Fibroblast of villous mesenchyme (primary cell): ENCODE data around the gene NSDHL. TPM values are rescaled to one million over a fixed set of nuclear protein-coding genes. Genes with fewer than 3 reads are reported as not detected.

Source experiments
- DNase-seq: peaks from one replicate; pipeline ENCODE4 v3.0.0-alpha.2; 2010; ENCODE audit warnings: low read depth
- H3K4me3 ChIP-seq: 2 replicates; pipeline ENCODE4 v1.5.1; 2011; ENCODE audit warnings: low read depth, mild to moderate bottlenecking, low read length
- total RNA-seq: library from RNA; depleted of rRNA; stranded (reverse); fragments of >200 nt; gene quantifications from 2 replicates; pipeline ENCODE4 v1.2.3, GENCODE V29; 2012
- TF ChIP-seq, protein P1 (sequence below): IDR thresholded peaks from 2 replicates; pipeline ENCODE4 v1.5.1; 2012; ENCODE audit warnings: low read depth, mild to moderate bottlenecking, low read length; ENCODE audit not compliant: insufficient read depth

The NSDHL gene
- total RNA-seq, 1 donor = 28.5 TPM

DNA sequence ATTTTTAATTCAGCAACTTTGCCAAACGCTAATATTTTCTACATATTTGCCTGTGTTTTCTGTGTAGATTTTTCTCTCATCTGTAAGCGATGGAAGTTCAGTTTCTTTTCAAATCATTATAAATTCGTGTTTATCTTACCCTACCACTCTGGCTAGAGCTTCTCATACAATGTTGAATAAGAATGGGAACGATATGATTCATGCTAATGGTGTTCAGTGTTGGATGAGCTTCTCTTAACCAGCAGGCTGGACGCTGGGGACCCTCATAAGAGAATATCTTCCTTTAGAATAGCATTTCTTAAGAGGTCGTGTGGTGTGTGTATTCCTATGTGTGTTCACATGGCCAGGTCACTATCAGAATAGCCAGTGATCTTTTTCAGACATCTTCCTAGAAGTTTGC, 31.0 kb downstream of the NSDHL start:
- no peak for DNase-seq
- TF ChIP-seq, protein P1, sequence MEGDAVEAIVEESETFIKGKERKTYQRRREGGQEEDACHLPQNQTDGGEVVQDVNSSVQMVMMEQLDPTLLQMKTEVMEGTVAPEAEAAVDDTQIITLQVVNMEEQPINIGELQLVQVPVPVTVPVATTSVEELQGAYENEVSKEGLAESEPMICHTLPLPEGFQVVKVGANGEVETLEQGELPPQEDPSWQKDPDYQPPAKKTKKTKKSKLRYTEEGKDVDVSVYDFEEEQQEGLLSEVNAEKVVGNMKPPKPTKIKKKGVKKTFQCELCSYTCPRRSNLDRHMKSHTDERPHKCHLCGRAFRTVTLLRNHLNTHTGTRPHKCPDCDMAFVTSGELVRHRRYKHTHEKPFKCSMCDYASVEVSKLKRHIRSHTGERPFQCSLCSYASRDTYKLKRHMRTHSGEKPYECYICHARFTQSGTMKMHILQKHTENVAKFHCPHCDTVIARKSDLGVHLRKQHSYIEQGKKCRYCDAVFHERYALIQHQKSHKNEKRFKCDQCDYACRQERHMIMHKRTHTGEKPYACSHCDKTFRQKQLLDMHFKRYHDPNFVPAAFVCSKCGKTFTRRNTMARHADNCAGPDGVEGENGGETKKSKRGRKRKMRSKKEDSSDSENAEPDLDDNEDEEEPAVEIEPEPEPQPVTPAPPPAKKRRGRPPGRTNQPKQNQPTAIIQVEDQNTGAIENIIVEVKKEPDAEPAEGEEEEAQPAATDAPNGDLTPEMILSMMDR = no peak
- no peak overlapping the region for H3K4me3 ChIP-seq

GRCh38 chrX:152865232-152865920, 34.5 kb downstream of the NSDHL start:
- DNase-seq = no peak
- TF ChIP-seq, protein P1 = no peak
- H3K4me3 ChIP-seq = no peak overlapping the region

- DNase-seq = no peak
- TF ChIP-seq, protein P1 = no peak
Measured at GRCh38 chrX:152866386-152866785, 35.5 kb downstream of the NSDHL start.

DNA sequence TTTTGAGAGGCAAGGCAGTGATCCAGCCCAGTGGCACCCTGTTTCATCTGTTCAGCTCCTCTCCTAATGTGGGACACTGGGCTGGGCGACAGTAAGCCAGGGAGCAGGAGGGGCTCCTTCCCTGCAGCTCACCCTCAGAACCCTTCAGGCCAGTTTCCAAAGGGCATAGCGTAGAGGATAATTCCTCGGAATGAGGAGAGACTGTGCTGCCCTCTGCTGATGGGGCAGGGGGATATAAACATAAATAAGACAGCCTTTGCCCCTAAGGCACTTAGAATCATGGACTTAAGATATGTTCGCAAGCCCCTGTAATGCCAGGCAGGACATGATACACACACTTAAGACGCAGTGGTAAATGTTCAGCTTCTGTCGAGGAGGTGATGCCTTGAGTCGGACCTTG, 39.1 kb downstream of the NSDHL start:
- no peak overlapping the region for H3K4me3 ChIP-seq
- TF ChIP-seq, protein P1 = no peak
- DNase-seq = no peak

More at GRCh38 chrX:152866386-152866785, 35.5 kb downstream of the NSDHL start:
- H3K4me3 ChIP-seq = no peak overlapping the region

- TF ChIP-seq, protein P1 = no peak
- no peak overlapping the region for H3K4me3 ChIP-seq
- no peak for DNase-seq
Measured at GRCh38 chrX:152871260-152871659, 40.4 kb downstream of the NSDHL start.

DNA sequence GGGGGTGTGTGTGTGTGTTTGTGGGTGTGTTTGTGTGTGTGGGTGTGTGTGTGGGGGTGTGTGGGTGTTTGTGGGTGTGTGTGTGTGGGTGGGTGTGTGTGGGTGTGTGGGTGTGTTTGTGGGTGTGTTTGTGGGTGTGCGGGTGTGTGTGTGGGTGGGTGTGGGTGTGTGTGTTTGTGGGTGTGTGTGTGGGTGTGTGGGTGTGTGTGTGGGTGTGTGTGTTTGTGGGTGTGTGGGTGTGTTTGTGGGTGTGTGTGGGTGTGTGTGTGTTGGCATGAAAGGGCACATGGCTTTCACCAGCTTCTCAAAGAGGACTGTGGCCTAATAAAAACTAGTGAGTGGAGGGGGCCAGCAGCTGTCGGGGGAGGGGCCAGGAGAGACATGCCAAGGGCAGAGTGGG, 41.7 kb downstream of the NSDHL start:
- no peak overlapping the region for H3K4me3 ChIP-seq
- TF ChIP-seq, protein P1 = no peak
- no peak for DNase-seq

DNA sequence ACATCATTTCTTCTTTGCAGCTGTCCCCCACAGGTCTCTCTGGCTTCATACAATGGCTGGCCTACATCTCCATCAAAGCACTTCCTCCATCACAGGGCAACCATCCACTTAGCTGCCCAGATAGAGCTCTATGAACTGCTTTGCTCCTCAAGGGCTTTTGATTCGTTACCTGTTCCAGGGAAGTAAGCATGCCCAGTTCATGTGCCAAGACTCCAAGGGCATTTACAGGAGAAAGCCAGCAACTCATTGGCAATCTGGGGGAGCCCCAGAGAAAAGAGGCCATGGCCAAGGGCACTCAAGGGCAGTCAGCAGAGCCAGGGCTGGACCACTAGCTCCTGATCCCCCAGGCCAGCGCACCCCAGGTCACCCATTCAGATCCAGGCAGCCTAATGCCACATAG, 42.5 kb downstream of the NSDHL start:
- no peak overlapping the region for H3K4me3 ChIP-seq
- TF ChIP-seq, protein P1 = no peak
- DNase-seq = no peak
